GM19023 (cell line): ENCODE measurements around the gene CCDC170.

Source experiments
- ATAC-seq: cut with Tn5 transposase; IDR thresholded peaks from one replicate; pipeline ENCODE4 v1.9.1; 2021; ENCODE audit warnings: mild to moderate bottlenecking, moderate library complexity; ENCODE audit not compliant: unreplicated experiment

The CCDC170 gene

DNA sequence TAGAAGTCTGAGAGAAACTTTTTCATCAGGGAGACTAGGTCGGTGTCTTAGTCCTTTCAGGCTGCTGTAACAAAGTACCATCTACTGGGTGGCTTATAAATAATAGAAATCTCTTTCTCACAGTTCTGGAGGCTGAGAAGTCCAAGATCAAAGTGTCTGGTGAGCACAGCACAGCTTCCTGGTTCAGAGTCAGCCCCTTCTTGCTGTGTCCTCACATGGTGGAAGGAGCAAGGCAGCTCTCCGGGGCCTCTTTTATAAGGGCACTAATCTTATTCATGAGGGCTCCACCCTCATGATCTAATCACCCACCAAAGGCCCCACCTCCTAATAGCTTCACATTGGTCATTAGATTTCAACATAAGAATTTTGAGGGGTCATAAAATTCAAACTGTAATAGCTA, 122.8 kb downstream of the CCDC170 start:
- ATAC-seq = no peak

DNA sequence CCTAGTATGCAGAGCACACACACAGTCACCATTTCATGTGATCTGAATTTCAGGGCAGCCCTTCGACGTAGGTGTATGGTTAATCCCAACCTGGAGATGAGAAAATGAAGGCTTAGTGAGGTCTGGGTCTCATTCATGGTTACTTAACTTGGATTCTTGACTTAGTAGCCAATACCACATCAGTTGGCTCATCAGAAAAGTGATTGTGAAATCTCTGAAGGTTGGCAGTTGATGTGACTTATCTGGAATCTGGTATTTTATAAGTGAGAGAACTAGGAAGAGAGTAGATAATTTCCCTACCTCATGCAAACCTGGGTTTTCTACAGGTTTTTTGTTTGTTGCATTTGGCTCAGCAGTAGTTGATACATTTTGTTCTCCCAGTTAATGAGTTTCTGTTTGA, 123.7 kb downstream of the CCDC170 start:
- no peak for ATAC-seq

GRCh38 chr6:151618717-151619116, 124.9 kb downstream of the CCDC170 start:
- ATAC-seq = no peak

- no peak for ATAC-seq
Measured at GRCh38 chr6:151620179-151620578, 126.4 kb downstream of the CCDC170 start.

DNA sequence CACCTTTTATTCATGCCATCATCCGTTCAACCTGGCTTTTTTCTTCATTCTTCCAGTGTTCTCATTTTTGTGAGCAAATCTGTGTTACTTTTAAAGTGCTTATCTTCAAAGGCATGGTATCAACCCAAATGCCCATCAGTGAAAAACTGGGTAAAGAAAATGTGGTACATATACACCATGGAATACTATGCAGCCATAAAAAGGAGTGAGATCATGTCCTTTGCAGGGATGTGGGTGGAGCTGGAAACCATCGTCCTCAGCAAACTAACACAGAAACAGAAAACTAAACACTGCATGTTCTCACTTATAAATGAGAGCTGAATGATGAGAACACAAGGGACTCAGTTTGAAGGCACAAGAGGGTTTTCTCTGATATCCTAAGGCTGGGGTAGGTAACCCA, 130.3 kb downstream of the CCDC170 start:
- ATAC-seq = no peak

DNA sequence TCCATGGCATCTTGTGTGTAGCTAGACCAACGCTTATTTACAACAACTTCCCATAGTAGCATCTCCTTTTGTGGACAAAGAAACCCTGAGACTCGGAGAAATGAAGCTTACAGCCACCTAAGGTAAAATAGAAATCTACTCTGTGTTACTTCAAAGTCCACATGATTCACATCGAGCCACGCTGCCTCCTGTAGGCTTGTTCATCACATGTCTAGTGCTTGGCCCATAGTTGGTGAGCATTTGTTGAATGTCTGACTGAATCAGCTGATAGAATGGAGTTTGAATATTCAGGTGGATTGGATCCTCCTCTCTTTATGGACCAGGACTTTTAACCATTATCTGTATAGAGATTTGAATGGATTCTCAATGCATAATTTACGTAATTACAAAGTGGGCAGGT, 130.7 kb downstream of the CCDC170 start:
- ATAC-seq = no peak

DNA sequence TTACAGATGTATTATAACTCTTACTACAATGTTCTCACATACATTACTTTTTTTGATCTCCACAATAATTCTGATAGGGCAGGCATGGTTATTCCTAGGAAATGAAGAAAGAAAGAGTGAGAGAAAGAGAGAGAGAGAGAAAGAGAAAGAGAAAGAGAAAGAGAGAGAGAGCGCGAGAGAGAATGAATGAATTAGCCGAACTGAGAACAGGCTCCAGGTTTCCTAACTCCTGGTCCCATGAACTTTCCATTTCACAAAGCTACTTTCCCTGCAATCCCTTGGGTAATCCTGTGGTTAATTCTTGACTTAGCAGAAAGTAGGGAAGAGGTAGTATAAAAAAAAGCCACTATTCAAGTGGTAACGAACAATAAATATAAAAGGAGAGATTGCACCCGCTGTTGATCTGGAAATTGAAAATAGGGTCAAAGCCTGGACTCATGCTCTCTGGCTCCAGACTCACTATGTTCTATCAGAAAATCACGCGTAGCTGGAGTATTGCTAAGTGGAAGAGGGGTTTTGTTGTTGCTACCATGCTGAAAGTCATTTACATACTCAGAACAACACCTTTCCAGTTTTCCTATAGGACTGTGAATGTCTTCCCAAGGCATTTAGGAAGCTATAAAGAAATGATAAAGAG, 131.2 kb downstream of the CCDC170 start:
- no peak for ATAC-seq

DNA sequence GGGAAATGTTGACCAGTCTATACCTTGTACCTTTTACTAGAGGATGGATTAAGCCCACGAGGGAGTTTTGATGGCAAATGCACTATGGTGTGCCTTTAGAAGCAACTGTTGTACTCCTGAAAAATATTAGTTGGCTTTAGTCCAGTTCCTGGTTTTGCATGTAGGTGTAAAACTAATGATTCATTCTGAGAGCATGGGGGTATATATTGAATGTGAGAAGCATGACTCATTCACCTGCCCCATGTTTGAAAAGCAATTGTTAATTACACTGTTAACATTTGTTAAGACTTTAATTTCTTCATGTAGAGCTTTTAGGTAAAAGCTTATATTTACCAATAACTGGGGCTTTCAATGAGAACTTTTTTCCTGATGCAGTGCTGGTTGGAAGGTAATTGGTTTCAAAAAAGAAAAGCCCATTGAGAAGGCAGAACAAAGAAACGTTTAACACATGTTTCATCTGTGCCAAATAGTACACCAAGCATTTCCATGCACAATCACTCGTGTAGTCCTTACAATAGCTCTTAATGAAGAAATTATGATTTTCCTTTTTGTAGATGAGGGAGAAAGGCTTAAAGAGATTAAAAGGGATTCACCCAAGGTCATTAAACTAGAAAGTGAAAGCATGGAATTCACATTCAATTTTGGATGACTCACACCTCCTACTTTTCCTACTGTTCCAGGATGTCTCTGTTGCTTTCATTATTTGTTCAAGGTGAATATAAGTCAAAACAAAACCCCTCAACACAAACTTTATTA, 134.1 kb downstream of the CCDC170 start:
- no peak for ATAC-seq

GRCh38 chr6:151629791-151630190, 136.0 kb downstream of the CCDC170 start:
- ATAC-seq = no peak

DNA sequence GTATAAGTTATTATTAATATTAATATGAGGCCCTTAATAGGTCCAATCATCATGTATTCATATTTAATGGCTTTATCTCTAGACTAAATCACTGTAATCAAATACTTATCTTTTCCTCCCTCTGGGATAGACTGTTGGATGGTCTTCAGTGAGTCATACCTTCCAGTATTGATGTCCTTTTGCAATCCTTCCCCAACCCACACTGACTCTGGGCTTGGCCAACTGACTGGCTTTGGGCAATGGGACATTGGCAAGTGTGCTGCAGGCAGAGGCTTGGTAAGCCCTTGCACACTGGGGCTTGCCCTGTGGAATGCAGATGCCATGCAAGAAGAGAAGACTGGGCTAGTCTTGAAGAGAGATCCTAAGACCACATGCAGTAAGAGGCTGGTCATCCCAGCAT, 136.6 kb downstream of the CCDC170 start:
- no peak for ATAC-seq

DNA sequence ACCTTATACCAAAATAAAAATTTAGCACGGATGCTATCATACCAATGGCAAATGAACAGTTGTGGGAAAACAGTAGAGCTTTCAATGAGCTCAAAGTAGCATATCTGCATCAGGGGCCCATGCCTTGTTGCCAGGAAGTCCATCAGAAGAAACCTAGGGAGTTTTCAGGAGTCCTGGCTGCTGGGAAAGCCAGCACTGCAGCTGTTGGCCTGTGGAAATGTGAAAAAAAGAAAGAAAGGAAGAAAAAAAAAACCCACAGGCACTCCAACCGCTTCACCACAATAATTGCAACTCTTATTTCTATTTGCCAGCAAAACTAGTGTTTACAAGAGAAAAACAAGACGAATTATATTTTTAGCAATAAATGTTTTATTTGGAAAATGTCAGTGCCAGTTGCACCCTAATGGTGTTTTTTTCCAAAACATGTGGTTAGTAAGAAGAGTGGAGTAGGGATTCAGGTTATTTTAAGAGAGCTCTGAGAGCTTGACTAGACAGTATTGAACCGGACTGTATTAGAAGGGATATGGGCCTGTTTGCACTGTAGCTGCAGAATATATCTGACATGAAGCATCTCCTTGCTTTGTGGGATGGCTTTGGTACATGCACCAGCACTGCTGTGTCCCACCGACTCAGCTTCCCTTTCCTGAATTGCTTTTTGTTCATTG, 137.3 kb downstream of the CCDC170 start:
- ATAC-seq = no peak

GRCh38 chr6:151632415-151632987, 138.7 kb downstream of the CCDC170 start:
- ATAC-seq = no peak

GRCh38 chr6:151633526-151634335, 139.9 kb downstream of the CCDC170 start:
- no peak for ATAC-seq

DNA sequence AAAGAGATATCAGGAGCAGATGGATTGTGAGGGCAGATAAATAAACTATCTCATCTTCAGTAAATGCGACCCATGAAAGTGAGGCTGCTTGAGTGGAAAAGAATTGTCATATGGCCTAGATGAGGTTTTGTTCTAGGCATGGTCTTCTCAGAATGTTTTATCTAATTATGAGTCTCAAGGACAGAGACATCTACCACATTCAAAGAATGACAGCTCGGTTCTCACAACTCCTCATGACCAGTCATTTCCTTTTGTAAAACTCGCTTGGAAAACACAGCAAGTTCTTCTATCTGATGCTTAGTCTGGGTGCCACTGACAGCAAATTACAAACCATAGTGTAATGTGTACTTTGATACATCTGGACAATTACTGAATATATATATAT, 140.5 kb downstream of the CCDC170 start:
- no peak for ATAC-seq

GRCh38 chr6:151635741-151636140, 141.9 kb downstream of the CCDC170 start:
- ATAC-seq = no peak

DNA sequence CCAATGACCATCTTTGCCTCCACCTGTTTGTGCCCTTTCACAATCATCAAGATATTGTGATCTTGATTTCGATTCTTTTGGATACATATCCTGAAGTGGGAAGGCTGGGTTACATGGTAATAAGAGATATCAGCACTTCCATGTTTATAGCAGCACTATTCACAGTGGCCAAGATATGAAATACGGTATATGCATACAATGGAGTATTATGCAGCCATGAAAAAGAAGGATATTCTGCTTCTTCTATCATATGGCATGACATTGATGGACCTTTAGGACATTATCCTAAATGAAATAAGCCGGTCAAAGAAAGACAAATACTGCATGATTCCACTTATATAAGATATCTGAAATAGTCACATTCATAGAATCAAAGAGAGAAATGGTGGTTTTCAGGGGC, 144.0 kb downstream of the CCDC170 start:
- ATAC-seq = no peak

DNA sequence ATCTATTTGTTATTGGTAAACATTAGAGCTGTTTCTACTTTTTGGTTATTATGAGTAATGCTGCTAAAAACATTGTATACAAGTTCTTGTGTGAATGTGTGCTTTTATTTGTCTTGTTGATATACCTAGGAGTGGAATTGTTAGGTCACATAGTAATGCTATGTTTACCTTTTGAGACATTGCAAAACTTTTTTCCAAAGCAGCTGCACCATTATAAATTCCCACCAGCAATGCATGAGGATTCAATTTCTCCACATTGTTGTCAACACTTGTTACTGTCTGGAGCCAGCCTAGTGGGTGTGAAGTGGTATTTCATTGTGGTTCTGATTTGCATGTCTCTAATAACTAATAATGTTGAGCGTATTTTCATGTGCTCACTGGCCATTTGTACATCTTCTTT, 145.9 kb downstream of the CCDC170 start:
- no peak for ATAC-seq

GRCh38 chr6:151641028-151641427, 147.2 kb downstream of the CCDC170 start:
- ATAC-seq = no peak

GRCh38 chr6:151647976-151648639, 154.3 kb downstream of the CCDC170 start:
- no peak for ATAC-seq

DNA sequence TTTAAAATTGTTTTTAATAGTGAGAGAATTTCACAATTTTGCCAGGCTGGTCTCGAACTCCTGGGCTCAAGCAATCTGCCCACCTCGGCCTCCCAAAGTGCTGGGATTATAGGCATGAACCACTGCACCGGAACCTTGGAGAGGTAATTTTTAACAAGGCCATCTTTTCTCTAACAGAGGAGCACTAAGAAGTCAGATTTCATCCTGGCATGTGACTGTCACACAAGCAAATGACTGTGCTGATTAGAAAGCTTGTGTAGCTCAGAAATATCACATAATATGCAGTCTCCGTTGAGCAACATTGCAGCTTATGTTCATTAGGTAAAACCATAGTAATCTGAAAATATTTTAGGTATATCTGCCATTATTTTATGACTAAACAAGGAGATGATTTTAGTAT, 156.0 kb downstream of the CCDC170 start:
- no peak for ATAC-seq
